ENCODE measurements around the gene PPP4C. TPM values are rescaled to one million over a fixed set of nuclear protein-coding genes. Genes with fewer than 3 reads are reported as not detected.

The PPP4C gene
- total and polyA plus RNA-seq, 2 of the 8 experiments (the other 6 are each of a cell fraction or from before 2014, with no cell fraction given): 148 to 298 TPM

DNA sequence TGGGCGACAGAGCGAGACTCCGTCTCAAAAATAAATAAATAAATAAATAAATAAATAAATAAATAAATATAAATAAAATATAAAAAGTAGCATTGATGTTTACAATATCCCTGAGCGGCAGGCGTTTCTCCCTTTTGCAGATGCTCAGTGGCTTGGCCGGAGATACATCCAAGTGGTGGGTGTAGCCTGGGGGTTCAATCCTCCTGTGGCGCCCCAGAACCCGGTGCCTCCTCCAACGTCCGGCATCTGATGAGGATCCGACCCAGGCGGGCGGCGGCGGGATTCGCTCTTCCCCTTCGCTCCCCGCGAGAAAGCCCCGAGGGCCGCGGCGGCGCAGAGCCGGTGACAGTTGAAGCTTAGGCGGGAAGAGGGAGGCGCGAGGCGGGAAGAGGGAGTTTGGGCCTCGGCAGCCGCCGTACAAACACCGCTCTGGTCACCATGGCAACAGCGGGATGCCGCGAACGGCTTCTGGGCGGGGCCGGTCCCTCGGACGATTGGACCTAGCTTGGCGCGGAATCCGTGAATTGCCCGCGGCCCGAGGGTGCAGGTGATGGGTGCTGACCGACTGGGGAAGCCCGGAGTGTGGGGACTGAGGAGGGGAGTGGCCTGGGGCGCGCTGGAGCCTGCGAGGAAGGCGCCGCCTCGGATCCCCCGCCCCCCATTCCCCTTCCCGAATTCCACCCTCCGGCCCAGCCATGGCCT is 23.0 kb upstream of the PPP4C start (continued):
- TF ChIP-seq RBBP5 (IDR thresholded peaks at IDR 0.05; ENCODE audit: borderline replicate concordance, low read depth, low read length) (0 out of 2 replicates have a peak, but pooled peaks have one; percentile 30), FOSL1 (IDR thresholded peaks at IDR 0.05; ENCODE audit: insufficient read depth, low read depth, low read length) (no peak), TEAD4 (IDR thresholded peaks at IDR 0.05; ENCODE audit: low read depth, low read length) (no peak), KDM1A (IDR thresholded peaks at IDR 0.05; ENCODE audit: borderline replicate concordance, low read length) (no peak), RFX5 (IDR thresholded peaks at IDR 0.05; ENCODE audit: borderline replicate concordance, low read depth, low read length) (no peak), RAD21 (IDR thresholded peaks at IDR 0.05 in 1 of 2, conservative IDR thresholded peaks at IDR 0.05 in 1 of 2; ENCODE audit: low read depth in 2 of 2, low read length in 2 of 2) (no peak), TCF12 (IDR thresholded peaks at IDR 0.05; ENCODE audit: low read depth, low read length) (no peak), KDM4A (IDR thresholded peaks at IDR 0.05; ENCODE audit: low read depth, low read length, severe bottlenecking) (peak; percentile 41), POU5F1 (IDR thresholded peaks at IDR 0.05; ENCODE audit: low read depth, low read length) (no peak), SUZ12 (IDR thresholded peaks at IDR 0.05; ENCODE audit: low read length) (no peak), MAFK (IDR thresholded peaks at IDR 0.05; ENCODE audit: low read depth, low read length) (no peak), CBX5 (IDR thresholded peaks at IDR 0.05; ENCODE audit: low read depth, low read length) (no peak), HDAC2 (IDR thresholded peaks at IDR 0.05; ENCODE audit: borderline replicate concordance in 1 of 2, low read depth in 2 of 2, low read length in 2 of 2) (no peak), TAF7 (optimal IDR thresholded peaks at IDR 0.05; ENCODE audit: borderline replicate concordance, low read depth, low read length) (no peak), CBX8 (IDR thresholded peaks at IDR 0.05; ENCODE audit: borderline replicate concordance, low read depth, low read length) (no peak), EZH2 (IDR thresholded peaks at IDR 0.05; ENCODE audit: low read depth, low read length, severe bottlenecking) (no peak), TBP (IDR thresholded peaks at IDR 0.05; ENCODE audit: low read depth, low read length) (no peak; the same call in 1 of the 2 replicates), SIRT6 (IDR thresholded peaks at IDR 0.05; ENCODE audit: low read length) (no peak), HDAC6 (IDR thresholded peaks at IDR 0.05; ENCODE audit: low read depth, low read length) (no peak), JUN (IDR thresholded peaks at IDR 0.05; ENCODE audit: low read depth, low read length) (no peak)
- TF ChIP-seq, protein P1, sequence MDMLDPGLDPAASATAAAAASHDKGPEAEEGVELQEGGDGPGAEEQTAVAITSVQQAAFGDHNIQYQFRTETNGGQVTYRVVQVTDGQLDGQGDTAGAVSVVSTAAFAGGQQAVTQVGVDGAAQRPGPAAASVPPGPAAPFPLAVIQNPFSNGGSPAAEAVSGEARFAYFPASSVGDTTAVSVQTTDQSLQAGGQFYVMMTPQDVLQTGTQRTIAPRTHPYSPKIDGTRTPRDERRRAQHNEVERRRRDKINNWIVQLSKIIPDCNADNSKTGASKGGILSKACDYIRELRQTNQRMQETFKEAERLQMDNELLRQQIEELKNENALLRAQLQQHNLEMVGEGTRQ (IDR thresholded peaks at IDR 0.05; ENCODE audit: low read length): no peak
- TF ChIP-seq, protein P2, sequence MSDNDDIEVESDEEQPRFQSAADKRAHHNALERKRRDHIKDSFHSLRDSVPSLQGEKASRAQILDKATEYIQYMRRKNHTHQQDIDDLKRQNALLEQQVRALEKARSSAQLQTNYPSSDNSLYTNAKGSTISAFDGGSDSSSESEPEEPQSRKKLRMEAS (IDR thresholded peaks at IDR 0.05): peak; percentile 93
